Measurements from ENCODE around the gene BGLAP. TPM values are rescaled to one million over a fixed set of nuclear protein-coding genes. Genes with fewer than 3 reads are reported as not detected.

The BGLAP gene
- total RNA-seq, 2 donors from 2014 or later = 1.2 to 2.2 TPM

DNA sequence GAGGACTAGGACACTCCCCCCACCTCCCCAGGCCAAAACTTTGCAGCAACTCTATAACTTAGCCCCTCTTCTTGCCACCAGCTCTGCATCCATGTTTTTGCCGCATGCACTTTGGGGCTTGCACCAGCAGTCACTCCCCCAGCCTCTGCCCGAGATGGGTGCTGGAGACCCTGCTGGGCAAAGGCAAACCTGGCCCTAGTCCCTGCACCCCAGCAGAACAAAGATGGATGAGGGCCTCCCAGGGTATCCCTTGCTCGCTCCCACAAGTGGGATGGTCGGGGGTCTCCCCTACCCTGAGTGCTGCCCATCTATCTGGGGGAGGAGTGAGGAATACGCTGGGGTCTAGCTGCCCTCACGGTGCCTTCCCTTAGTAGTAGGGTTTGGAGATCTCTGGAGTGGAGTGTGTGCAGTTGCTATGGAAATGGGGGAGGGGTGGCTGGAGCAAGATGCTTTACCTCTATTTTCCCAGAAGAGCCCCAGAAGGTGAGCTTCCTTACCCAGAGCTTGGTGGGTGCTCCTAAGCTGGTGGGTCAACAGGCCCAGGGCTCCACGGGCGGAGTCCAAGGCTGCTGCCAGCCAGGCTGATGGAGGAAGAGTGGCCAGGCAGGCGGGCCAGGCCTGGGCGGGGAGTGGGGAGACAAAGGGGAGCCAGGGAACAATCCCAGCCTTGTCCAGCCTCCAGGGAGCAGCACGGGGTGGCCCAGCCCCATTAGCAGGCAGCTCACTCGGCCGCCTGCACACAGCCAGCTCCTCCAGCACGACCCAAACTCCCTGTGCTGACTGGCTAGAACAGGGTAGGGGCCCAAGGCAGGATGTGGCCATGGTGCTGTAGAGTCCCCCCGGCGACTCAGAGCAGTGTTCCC, 5.7 kb downstream of the BGLAP start, which contains the start of gene PAQR6:
Gene PAQR6 (minus strand): TSS at position 597 of the 863 bp plus-strand sequence. CDS start 1,325 bp downstream, outside the sequence.
- Histone ChIP-seq H3K4me3 (no peak within 1 kb of the TSS), H3K9ac (ENCODE audit: low read depth in 2 of 2, low read length in 2 of 2) (no peak within 1 kb of the TSS), H3K9me3 (no peaks in the 10 kb centered on the region), H3K27ac (no peak within 1 kb of the TSS), H3K4me1 (peaks cover 9% of the 10 kb centered on the region), H3K27me3 (peaks cover 13% of the 10 kb centered on the region), H3K36me3 (peaks cover 16% of the 10 kb centered on the region)
- intact Hi-C loops (cut with DNase I) = no loop called here
- TF ChIP-seq, protein P1, sequence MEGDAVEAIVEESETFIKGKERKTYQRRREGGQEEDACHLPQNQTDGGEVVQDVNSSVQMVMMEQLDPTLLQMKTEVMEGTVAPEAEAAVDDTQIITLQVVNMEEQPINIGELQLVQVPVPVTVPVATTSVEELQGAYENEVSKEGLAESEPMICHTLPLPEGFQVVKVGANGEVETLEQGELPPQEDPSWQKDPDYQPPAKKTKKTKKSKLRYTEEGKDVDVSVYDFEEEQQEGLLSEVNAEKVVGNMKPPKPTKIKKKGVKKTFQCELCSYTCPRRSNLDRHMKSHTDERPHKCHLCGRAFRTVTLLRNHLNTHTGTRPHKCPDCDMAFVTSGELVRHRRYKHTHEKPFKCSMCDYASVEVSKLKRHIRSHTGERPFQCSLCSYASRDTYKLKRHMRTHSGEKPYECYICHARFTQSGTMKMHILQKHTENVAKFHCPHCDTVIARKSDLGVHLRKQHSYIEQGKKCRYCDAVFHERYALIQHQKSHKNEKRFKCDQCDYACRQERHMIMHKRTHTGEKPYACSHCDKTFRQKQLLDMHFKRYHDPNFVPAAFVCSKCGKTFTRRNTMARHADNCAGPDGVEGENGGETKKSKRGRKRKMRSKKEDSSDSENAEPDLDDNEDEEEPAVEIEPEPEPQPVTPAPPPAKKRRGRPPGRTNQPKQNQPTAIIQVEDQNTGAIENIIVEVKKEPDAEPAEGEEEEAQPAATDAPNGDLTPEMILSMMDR (IDR thresholded peaks at IDR 0.05) = no peak
- DNase-seq = no peak

DNA sequence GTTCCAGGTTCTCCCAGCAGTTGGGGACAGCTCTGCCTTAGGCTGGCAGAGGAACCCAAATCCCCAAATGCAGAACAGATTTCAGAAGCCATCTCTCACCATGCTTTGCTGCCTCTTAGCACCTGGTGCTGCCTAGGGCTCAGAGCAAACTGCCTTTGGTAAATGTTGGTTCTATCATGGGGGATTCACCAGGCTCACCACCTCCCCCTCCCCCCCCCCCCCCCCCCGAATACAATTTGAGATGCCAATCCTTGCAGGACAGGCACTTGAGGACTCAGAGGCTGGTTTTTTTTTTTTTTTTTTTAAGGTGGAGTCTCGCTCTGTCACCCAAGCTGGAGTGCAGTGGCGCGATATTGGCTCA, 6.3 kb downstream of the BGLAP start:
- Histone ChIP-seq H3K27me3 (peaks cover 13% of the 10 kb centered on the region), H3K4me3 (no peak overlapping the region), H3K9me3 (no peaks in the 10 kb centered on the region), H3K27ac (no peak overlapping the region), H3K36me3 (peaks cover 23% of the 10 kb centered on the region), H3K4me1 (peaks cover 9% of the 10 kb centered on the region), H3K9ac (ENCODE audit: low read depth in 2 of 2, low read length in 2 of 2) (no peak overlapping the region)
- TF ChIP-seq, protein P1 (IDR thresholded peaks at IDR 0.05) = no peak
- DNase-seq = no peak
- intact Hi-C loops (cut with DNase I) = no loop called here

DNA sequence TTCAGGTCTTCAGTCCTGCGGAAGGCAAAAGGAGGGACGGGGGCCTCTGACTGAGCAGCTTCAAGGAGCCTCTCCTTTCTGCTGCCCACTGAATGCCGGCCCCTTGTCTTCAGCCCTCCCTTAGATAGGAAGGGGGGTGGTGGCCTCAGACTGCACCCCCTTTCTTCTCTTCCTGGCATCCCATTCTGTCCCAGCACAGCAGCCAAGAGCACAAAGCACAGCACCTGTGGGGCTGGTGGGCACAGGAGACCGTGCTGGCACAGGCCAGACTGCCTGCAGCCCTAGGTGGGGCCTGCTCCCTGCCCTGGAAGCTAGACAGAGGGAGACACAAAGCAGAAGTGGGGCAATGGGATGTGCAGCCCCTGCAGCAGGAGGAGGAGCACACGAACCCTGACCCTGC, 7.6 kb downstream of the BGLAP start:
- peaks cover 31% of the 10 kb centered on the region for H3K36me3 ChIP-seq
- DNase-seq = no peak
- H3K9me3 ChIP-seq = no peaks in the 10 kb centered on the region
- no peak overlapping the region for H3K9ac ChIP-seq (ENCODE audit: low read depth in 2 of 2, low read length in 2 of 2)
- intact Hi-C loops (cut with DNase I) = no loop called here
- TF ChIP-seq, protein P1 (IDR thresholded peaks at IDR 0.05) = no peak
- H3K27ac ChIP-seq = no peak overlapping the region
- H3K4me3 ChIP-seq = no peak overlapping the region
- H3K27me3 ChIP-seq = peaks cover 13% of the 10 kb centered on the region
- peaks cover 9% of the 10 kb centered on the region for H3K4me1 ChIP-seq

DNA sequence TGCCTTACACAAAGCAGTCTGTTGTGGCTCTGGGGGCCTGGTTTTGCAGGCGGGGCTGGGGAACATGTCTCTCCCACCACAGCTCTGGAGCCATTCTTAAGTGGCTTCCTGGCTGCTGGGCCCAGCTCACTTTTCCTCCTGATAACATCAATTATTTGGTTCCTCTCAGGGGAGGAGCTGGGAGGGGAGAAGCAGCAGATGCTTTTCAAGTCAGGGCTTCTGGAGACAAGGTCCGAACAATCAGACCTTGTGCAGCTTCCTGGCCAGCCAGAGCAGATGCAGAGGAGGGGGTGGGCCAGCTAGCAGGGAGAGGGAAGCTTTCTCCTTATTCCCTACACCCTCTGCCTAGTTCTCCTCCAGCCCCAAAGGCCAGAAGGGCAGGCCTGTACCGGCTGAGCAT, 9.5 kb downstream of the BGLAP start:
- intact Hi-C loops (cut with DNase I) = no loop called here
- Histone ChIP-seq H3K36me3 (peaks cover 31% of the 10 kb centered on the region), H3K9ac (ENCODE audit: low read depth in 2 of 2, low read length in 2 of 2) (no peak overlapping the region), H3K9me3 (no peaks in the 10 kb centered on the region), H3K27ac (no peak overlapping the region), H3K4me3 (no peak overlapping the region), H3K4me1 (no peaks in the 10 kb centered on the region), H3K27me3 (no peaks in the 10 kb centered on the region)
- DNase-seq = no peak
- TF ChIP-seq, protein P1 (IDR thresholded peaks at IDR 0.05) = no peak

DNA sequence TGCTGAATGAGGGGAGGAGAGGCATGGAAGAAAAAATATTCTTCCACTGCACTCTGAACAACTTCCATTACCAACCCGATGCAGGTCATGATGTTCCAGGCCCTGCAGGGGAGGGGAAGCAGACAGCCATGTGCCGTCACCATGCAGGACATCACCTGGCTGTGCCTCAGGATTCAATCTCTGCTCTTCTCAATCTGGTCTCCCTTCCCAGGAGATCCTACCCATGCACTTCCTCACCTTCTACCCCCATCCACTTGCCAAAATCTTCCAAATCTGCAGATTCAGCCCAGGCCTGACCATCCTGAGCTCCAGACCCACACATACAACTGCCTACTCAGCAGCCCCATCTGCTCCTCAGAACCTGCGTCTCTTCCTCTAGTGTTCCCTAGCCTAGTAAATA, 11.7 kb downstream of the BGLAP start:
- no peak overlapping the region for H3K9ac ChIP-seq (ENCODE audit: low read depth in 2 of 2, low read length in 2 of 2)
- H3K9me3 ChIP-seq = no peaks in the 10 kb centered on the region
- intact Hi-C loops (cut with DNase I) = no loop called here
- no peak for DNase-seq
- H3K27ac ChIP-seq = no peak overlapping the region
- TF ChIP-seq, protein P1 (IDR thresholded peaks at IDR 0.05) = no peak
- H3K36me3 ChIP-seq = peaks cover 34% of the 10 kb centered on the region
- no peak overlapping the region for H3K4me3 ChIP-seq
- H3K4me1 ChIP-seq = no peaks in the 10 kb centered on the region
- no peaks in the 10 kb centered on the region for H3K27me3 ChIP-seq

Measured in colonic mucosa (tissue), 4 donors.